Measurements from ENCODE around the gene TULP1.

DNA sequence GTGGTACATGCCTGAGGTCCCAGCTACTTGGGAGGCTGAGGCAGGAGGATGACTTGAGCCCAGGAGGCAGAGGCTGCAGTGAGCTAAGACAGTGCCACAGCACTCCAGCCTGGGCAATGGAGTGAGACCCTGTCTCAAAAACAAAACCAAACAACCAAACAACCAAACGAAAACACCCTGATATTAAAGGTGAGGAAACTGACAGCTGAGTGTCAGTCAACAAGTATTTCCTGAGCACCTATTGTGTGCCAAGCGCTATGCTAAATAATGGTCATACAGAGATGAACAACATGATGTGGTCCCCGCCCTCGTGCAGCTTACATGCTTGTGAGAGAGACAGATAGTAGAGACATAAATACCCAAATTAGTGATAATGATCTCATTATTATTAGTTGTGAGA lies 1.9 kb upstream of the TULP1 start:
- TF ChIP-seq, protein P1, sequence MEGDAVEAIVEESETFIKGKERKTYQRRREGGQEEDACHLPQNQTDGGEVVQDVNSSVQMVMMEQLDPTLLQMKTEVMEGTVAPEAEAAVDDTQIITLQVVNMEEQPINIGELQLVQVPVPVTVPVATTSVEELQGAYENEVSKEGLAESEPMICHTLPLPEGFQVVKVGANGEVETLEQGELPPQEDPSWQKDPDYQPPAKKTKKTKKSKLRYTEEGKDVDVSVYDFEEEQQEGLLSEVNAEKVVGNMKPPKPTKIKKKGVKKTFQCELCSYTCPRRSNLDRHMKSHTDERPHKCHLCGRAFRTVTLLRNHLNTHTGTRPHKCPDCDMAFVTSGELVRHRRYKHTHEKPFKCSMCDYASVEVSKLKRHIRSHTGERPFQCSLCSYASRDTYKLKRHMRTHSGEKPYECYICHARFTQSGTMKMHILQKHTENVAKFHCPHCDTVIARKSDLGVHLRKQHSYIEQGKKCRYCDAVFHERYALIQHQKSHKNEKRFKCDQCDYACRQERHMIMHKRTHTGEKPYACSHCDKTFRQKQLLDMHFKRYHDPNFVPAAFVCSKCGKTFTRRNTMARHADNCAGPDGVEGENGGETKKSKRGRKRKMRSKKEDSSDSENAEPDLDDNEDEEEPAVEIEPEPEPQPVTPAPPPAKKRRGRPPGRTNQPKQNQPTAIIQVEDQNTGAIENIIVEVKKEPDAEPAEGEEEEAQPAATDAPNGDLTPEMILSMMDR (IDR thresholded peaks at IDR 0.05; ENCODE audit: poor library complexity), result no peak
- no peak for TF ChIP-seq EZH2phosphoT487 (IDR thresholded peaks at IDR 0.05; ENCODE audit: low read depth, severe bottlenecking, unreplicated experiment)
